GM21576 (cell line): ENCODE data around the gene SEMA3B.

ENCODE experiments used
- ATAC-seq: cut with Tn5 transposase; IDR thresholded peaks from one replicate; pipeline ENCODE4 v1.9.1; 2021; ENCODE audit warnings: mild to moderate bottlenecking, moderate library complexity; ENCODE audit not compliant: unreplicated experiment

Gene SEMA3B

DNA sequence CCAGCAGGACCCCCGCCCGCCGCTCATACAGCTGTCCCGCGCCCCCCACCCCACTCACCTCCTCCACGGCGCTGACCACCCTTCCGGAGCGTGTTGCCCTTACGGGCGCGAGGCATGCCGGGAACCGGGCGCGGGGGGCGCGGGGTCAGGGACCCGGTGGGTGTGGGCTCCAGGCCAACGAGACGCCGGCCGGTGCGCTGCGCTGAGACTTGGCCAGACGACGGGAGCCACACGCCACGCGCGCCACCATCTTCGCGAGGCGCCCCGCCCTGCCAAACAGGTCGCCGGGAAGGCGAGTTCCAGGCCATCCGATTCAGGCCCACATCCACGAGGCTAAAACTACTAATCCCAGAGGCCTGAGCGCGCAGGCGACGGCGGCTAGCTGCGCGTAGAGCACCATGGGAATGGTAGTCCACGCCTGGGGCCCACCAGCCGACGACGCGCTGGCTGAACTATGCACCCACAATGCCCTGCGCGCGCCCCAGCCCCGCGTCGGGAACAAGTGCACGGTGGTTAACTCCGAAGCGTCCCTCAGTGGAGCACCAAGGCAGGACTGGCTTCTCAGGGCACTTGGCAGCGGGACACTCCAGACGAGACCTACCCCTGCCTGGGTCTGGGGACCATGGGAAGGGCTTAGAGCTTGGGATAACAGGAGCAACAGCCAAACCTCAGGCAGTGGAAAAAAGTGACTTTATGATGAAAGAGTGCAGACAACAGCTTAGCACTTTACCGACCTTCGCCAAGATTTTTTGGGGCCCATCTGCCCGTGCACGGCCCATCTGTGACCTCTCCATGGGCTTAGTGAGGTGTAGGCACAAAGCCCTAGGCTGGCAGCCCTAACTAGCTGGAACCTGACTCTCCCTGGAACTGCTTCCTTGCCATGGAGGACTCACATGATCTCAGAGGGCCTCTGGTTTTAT lies 23.5 kb downstream of the SEMA3B start, which contains the start of gene IFRD2:
Gene IFRD2 (minus strand): TSS at position 271 of the 920 bp plus-strand sequence. CDS start 155 bp downstream, at position 116.
- peak; percentile 92 for ATAC-seq

DNA sequence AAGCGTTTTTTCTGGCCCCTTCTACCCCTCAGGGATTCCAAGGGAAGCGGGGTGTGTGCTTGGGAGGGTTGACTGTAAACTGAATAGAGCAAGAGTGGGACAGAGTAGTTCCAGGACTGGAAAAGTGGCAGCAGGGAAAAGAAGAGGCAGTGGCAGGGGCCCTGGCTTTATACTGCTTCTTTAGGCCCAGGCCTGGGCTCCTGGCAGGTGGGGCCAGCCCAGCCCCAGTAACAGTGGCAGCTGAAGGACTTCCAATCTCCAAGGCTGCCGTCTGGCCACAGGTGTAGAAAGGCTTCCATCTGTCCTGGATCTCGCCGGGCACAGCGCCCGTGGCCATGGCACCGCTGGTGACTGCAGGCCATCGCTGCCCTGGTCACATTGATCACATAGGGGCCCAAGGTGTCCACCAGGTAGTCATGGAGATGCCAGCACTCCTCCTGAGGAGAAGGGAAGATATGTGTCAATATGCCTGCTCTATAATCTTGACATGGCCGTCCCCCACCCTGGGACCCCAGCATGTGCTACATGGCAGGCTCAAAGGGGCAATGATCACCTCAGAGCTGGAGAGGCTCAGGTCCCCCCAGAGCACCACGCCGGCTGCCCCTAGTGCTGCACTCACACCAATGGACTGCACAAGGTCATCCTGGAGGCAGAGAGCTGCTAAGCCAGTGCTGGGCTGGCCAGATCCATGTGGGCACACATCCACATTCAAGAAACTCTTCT lies 24.3 kb downstream of the SEMA3B start:
- ATAC-seq = no peak

DNA sequence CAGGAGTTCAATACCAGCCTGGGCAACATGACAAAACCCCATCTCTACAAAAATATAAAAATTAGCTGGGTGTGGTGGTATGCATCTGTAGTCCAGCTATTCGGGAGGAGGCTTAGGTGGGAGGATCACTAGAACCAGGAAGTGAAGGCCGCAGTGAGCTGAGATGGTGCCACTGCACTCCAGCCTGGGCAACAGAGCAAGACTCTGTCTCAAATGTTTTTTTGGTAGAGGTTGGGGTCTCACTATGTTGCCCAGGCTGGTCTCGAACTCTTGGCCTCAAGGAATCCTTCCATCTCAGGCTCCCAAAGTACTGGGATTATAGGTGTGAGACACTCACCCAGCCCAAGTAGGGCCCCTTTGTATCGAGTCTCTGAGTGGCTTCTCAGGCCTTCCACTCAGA lies 25.1 kb downstream of the SEMA3B start:
- ATAC-seq = no peak

DNA sequence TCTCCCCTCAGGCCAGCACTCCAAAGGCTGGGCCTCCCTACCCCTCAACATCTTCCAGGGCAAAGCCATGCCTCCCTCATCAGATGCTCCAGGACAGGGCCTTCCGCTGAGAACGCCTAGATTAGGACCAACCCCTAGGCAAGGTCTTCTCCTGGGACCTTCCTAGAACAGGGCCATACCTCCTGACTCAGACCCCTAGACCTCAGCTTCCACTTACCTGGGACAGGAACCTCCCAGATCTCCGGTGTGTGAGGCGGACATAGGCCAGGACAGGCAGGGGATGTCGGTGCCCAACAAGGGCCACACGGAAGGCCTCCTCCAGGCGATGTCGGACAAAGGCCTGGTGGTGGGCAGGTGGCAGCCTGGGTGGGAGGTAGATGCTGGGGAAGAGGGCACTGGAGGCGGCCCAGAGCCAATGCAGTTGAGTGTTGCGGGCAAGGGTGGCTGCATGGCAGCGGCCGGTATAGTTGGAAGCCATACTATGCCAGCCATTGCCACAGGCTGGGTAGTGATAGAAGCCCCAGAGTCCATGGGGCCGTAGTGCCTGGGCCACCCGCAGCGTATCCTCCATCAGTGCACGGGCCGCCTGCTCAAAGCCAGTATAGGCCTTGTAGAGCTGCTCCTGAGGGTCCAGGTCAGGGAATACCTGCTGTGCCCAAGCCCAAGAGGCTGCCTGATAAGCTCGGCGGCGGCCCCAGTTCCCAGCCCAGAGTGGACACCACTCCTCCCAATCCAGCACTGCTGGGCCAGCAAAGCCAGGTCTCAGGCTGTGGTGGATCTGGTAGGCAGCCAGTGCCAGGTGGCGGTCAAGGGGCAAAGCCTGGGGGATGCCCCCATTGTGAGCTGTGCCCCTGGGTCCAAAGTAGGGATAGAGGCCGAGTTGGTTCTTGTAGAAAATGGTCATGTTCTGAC lies 25.8 kb downstream of the SEMA3B start:
- no peak for ATAC-seq

DNA sequence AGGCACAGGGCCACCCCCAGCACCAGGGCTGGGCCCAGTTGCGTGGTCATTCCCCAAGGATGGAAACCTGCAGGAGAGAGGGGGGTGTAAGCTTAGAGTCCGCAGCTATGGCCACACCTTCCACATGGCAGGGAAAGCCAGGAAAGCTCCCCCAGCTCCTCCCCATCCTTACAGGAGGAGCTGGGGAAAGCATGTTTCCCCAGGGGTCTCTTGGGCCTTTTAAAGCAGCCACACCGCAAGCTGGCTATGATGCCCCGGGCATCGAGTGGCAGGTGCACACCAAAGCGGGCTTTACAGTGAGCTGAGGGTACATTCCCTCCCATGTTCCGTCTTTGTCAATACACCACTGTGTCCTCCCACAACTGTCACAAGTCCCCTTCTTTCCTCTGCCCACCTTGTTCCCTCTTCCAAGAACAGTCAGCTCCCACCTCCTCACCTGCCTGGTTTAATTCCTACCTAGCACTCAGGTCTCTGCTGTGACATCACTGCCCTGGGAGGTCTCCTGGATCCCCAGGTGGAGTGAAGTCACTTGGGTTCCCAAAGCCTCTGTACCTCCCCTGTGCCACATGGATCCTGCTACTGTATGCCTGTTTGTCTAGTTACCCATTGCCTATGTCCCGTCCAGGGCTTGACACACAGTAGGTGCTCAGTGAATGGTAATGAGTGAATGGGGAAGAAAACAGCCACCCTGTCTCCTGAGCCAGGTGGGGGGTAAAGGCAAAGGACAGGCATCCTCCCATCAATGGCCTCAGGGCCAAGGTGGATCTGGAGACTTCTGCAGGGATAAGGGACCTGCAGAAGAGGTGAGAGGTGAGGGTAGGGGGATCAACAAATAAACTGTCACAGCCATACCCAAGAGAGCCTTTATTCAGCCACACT lies 26.8 kb downstream of the SEMA3B start:
- ATAC-seq = no peak

DNA sequence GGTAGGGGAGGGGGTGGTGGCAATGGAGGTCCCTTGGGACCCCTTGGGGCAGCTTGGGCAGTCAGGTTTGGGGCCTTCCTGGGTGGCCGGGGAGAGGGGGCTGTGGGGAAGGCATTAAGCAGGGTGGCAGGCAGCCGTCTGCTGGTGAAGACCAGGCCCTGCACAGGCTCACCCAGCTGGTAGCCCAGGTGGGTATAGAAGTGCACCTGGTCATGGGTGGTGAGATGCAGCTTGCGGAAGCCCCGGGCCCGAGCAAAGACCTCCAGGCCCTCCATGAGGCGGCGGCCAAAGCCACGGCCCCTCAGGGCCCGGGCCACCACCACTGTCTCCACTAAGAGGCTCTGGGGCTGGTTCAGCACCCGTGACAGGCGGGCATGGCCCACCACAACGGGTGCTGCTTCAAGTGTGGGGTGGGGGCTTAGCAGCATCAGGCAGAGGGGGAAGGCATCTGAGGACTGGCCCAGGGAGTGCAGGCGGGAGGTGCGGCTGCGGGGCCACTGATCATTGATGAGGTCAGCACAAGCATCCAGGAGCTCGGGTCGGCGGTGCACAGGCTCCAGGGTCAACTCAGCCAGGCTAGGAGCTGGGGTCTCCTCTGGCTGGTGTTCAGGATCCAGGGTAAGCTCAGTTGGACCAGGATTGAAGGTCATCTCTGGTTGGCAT lies 27.9 kb downstream of the SEMA3B start:
- no peak for ATAC-seq

DNA sequence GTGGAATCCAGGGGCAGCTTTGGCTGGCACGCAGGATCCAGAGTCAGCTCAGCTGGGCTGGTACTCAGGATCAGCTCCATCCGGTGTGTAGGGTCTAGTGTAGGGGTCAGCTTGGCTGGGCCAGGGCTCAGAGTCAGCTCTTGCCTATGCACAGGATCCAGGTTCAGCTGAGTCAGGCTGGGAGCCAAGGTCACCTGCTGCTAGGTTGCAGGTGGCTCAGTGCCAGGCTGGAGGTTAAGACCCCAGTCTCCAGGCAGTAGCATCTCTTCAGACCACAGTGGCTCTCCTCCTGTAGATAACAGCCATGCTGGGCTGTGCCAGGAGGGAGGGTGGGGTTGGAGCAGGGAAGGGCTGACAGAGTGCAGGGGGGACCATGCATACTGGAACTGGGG lies 28.4 kb downstream of the SEMA3B start:
- no peak for ATAC-seq

DNA sequence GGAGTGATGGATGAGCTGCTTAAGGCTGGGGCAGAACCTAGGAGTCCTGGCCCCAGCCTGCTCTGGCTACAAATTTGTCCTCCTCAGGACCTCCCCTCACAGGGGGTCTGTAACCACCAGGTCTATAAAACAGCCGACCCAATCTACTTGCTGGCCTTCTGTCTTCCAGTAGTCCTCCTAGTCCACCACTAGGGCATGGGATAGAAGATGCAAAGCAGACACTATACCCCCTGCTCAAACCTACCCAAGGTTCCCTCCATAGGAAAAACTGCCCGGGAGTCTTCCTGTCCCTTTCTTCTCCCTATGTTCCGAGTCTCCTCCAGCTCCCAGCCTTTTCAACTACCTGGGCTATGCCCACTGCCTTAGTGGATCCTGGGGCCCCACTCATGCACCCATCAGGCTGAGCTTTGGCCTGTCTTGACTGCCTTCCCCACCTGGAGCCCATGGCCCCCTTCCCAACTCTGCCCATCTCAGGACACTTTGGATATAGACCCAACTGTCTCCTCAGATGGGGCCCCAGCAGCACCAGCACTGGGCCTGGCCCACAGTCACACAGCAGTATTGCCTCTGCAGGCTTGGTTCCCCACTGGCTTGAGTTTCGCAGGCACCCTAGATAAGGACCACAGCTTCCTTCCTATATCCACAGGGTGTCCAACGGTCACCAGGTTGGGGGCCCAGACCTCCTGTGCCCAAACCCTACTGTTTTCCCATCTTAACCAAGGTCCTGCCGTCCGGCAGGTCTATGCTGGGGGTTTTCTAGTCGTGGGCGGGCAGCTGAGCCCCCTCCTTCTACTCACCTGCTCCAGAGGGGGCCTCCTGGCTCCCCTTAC lies 29.2 kb downstream of the SEMA3B start:
- no peak for ATAC-seq

DNA sequence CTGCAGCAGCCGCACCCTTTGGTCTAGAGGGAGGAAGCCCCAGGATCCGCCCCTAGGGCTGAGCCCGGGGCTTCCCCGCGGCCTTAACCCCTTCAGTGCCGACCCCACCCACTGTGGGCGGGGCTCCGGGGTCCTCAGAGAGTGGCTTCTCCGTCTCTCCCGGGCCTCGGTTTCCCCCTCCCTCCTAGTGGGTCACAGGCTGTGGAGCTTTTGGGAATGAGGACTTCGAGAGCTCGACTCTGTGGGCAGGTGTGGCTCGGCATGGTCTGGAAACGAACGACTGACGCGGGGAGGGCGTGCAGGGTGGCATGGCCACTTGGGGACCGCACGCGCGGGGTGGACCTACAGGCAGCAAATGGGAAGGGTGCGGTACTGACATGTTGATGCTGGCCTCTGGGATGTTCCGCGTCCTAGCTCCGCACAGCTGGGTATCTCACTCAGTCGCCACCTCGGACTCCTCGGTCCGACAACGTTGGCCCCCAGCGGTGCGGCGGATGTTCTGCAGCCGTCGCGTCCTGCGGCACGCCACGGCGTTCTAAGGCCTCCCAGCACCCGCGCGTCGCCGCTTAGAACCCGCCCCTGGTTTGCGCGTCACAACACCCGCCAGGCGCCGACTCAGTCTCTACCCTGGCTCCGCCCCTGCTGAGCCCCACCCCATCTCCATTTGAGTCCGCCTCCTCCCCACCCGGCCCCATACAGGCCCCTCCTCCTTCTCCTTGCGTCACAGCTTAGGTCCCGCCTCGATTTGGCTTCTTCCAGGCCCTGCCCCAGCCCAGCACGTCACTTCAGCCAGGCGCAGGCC lies 30.1 kb downstream of the SEMA3B start, which contains the start of the genes HYAL3 and NAA80:
Gene HYAL3 (minus strand): TSS at position 570 of the 802 bp plus-strand sequence. CDS start 3,803 bp downstream, outside the sequence.
Gene NAA80 (minus strand): TSS at position 570 of the 802 bp plus-strand sequence. CDS start 1,942 bp downstream, outside the sequence.
- peak; percentile 81 for ATAC-seq

DNA sequence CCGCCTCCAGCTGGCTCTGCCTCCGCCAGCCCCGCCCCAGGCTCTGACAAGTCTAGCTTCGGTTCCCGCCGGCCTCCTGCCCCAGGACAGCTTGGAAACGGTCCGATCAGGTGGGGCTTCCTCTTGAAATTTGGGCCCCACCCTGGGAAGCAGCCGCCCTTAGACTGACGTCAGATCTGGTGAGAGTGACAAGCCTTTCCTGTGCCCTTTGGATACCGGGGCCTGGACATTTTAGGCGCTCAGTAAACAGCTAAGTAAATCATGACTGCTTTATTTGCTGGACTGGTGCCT lies 30.6 kb downstream of the SEMA3B start:
- no peak for ATAC-seq

DNA sequence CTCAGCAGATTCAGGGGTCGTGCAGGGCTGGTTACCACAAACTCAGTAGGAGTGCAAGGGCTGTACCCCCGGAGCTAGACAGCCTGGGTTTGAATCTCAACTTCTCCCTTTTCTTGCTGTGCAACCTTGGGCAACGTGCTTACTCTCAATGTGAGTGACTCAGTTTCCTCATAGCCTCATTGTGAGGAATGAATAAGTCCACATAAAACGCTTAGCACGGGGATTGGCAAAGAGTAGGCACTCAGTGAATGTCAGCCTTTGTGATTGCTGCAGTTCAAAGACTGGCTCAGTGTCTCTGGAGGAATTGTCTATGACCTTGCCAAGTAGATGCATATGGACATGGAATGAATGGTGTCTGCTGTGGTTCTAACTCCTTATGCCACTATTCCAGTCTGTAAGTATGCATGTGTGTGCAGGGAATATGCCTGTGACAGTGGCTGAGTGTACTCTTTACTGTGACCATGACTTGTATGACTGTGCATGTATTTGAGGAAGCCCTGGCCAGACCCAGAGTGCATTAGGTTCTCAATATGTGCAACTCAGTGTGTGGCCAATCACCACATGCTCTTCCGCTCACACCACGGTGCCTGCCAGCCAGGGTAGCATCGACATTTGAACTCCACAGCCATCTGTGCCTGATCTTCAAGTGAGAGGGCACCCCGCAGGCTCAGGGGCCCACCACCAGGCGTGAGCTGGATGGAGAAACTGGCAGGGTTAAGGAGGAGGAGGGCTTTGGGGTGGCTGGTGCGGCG lies 31.2 kb downstream of the SEMA3B start:
- ATAC-seq = no peak

DNA sequence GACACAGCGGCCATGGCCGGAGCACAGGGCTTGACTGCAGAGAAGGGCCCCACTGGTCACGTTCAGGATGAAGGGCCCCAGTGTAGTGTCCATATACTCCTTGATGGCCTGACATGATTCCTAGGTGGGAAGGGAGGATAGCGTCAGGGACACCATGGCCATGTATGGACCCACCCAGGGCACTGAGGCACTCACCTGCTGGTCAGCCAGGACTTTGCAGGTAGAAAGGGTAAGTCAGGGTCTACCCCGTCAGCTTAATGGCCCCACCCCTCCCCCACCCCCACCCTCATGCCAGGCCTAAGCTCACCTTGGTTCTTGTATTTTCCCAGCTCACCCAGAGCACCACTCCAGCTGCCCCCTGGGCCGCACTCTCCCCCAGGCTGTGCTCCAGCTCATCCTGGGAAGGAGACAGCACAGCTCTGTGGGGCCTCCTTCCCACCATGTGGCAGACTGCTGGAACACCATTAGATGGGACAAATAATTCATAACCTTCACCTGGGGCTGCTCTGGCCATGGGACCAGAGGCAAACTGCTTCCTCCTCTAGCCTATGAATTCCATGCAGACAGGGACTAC lies 31.8 kb downstream of the SEMA3B start:
- ATAC-seq = no peak

DNA sequence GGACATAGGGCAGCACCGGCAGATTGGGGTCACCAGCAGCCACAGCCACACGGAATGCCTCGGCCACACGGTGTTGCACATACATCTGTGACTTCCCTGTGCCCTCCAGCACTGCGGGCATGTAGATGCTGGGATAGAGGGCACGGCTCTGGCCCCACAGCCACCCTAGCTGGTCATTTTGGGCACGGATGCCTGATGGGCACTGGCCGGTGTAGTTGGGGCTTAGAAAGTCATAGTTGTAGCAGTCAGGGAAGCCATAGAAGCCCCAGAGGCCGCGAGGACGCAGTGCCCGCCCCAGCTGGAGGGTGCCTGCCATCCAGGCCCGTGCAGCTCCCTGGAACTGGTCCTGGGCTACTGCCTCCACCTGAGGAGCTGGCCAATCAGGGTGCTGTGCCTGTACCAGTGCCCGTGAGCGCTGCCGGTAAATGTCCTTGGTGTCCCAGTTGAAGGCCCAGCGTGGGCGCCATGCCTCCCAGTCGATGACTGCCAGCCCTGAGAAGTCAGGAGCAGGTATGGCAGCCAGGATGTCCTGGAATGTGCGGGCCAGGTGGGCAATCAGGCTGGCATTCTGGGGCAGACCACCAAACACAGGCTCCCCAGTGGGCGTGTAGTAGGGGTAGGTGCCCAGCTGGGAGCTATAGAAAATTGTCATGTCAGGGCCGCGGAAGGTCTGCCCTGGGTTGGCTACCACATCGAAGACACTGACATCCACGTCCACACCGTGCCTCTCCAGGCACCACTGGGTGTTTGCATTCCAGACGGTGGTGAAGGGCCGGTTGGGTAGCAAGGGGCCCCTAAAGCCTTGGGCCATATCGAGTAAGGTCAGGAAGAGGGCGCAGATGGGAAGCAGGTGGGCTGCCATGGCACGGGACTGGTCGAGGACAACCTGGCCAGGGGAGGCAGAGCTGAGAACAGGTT lies 33.4 kb downstream of the SEMA3B start:
- ATAC-seq = no peak

DNA sequence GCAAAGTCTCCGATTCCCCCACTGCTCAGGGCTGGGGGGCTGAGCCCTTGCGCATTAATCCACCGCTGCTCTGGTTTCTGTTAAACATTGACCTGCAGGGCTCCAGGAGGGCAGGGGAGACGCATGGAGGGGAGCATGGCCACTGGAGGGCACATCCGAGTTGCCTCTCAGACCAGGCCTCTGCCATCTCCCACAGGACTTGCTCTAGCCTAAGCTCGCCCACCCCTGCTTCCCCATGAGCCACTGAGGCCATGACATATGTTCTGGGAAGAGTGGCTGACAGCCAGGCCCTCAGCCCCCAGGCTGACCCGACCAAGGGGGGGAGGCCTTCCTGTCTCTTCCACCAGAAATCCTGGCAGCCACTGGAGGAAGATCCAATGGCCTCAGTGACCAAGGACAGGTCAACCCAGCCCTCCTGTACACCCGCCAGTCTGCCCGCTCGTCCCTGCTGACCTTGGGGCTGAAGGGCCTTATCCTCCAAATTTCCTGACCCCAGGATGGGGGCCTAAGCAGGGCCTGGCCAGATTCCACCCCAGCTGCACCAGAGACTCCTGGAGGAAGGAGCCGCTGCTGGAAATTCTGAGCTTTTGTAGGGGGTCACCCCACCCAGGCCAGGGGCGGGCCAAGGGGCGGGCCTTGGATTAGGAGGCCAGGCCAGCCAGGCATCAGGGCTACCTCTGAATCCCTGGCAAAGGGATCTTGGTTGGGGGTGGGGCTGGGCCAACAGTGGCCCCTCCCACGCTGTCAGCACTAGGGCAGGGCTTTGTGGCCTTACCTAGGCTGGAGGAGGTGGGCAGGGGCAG lies 34.3 kb downstream of the SEMA3B start, which contains the start of gene HYAL1:
Gene HYAL1 (minus strand): TSS at position 562 of the 803 bp plus-strand sequence. CDS start 618 bp downstream, outside the sequence.
- ATAC-seq = no peak

DNA sequence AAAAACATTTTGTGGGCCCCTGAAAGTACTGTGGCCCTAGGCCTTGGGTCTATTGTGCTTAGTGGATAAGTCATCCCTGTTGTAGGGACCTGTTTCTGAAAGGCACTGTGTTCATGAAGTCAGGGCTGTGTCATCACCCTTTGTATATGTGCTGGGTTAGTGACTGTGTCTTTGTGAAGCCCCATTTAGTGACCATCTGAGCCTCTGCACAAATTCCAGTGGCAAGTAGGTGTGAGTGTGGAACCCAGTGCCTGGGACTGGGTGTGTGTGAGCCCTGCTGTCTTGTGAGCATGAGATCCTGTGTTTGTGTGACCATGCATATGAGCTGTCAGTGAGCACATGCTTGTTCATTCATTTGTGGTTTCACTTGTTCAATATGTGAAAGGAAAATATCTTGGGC lies 35.7 kb downstream of the SEMA3B start:
- no peak for ATAC-seq
